Neural crest cell (in vitro differentiated cells): ENCODE measurements around the gene POLR2I. TPM values are rescaled to one million over a fixed set of nuclear protein-coding genes. Genes with fewer than 3 reads are reported as not detected.

Experiments used
- DNase-seq: peaks from one replicate; pipeline ENCODE4 v3.0.0; 2021; ENCODE audit warnings: low read depth, mixed read lengths, low spot score
- H3K27ac Mint-ChIP-seq: one replicate; pipeline ENCODE4 v1.8.0; 2021; ENCODE audit warnings: mild to moderate bottlenecking, mixed read lengths; ENCODE audit not compliant: unreplicated experiment
- H3K27me3 Mint-ChIP-seq: 2 replicates; pipeline ENCODE4 v1.8.0; 2021; ENCODE audit warnings: low read depth, mild to moderate bottlenecking, mixed read lengths
- H3K36me3 Mint-ChIP-seq: 2 replicates; pipeline ENCODE4 v1.8.0; 2021; ENCODE audit warnings: low read depth, mild to moderate bottlenecking, mixed read lengths
- H3K4me1 Mint-ChIP-seq: 2 replicates; pipeline ENCODE4 v1.8.0; 2021; ENCODE audit warnings: mixed read lengths
- H3K4me3 Mint-ChIP-seq: one replicate; pipeline ENCODE4 v1.8.0; 2021; ENCODE audit warnings: mild to moderate bottlenecking, mixed read lengths
- H3K9me3 Mint-ChIP-seq: 2 replicates; pipeline ENCODE4 v1.8.0; 2021; ENCODE audit warnings: mixed read lengths
- CTCF ChIP-seq: fragments of 200-600 bp; sonication (generic); conservative IDR thresholded peaks from 2 replicates; pipeline ENCODE4 v1.5.0; 2021; ENCODE audit warnings: antibody characterized with exemption, mild to moderate bottlenecking
- total RNA-seq: library from RNA; stranded (reverse); gene quantifications from 2 replicates; pipeline ENCODE4 v1.2.1, GENCODE V29; 2021

Gene POLR2I
- total RNA-seq, 1 donor from 2014 or later = 111 TPM

- Mint-ChIP-seq H3K27me3 (no peaks in the 10 kb centered on the region), H3K36me3 (peaks cover 6% of the 10 kb centered on the region), H3K9me3 (no peaks in the 10 kb centered on the region), H3K27ac (no peak overlapping the region), H3K4me3 (no peak overlapping the region), H3K4me1 (peaks cover 7% of the 10 kb centered on the region)
- no peak for DNase-seq
- TF ChIP-seq CTCF = no peak
Observed at GRCh38 chr19:36101550-36102327, 12.9 kb downstream of the POLR2I start.

GRCh38 chr19:36100476-36100875 is 14.2 kb downstream of the POLR2I start:
- Mint-ChIP-seq H3K4me3 (no peak overlapping the region), H3K4me1 (peaks cover 10% of the 10 kb centered on the region), H3K9me3 (no peaks in the 10 kb centered on the region), H3K27ac (no peak overlapping the region), H3K36me3 (peaks cover 8% of the 10 kb centered on the region), H3K27me3 (no peaks in the 10 kb centered on the region)
- no peak for DNase-seq
- TF ChIP-seq CTCF = no peak

- Mint-ChIP-seq H3K27me3 (no peaks in the 10 kb centered on the region), H3K9me3 (no peaks in the 10 kb centered on the region), H3K4me1 (peaks cover 10% of the 10 kb centered on the region), H3K4me3 (no peak overlapping the region), H3K27ac (no peak overlapping the region), H3K36me3 (peaks cover 8% of the 10 kb centered on the region)
- no peak for DNase-seq
- no peak for TF ChIP-seq CTCF
Observed at GRCh38 chr19:36099166-36099785, 15.4 kb downstream of the POLR2I start.

GRCh38 chr19:36097036-36097435 is 17.6 kb downstream of the POLR2I start:
- Mint-ChIP-seq H3K36me3 (peaks cover 10% of the 10 kb centered on the region), H3K4me1 (peaks cover 10% of the 10 kb centered on the region), H3K27me3 (no peaks in the 10 kb centered on the region), H3K27ac (peak overlapping the region; percentile 98), H3K4me3 (peak overlapping the region; percentile 11), H3K9me3 (no peaks in the 10 kb centered on the region)
- no peak for TF ChIP-seq CTCF
- DNase-seq = no peak

GRCh38 chr19:36093687-36094086 is 21.0 kb downstream of the POLR2I start:
- no peaks in the 10 kb centered on the region for H3K9me3 Mint-ChIP-seq
- no peak for DNase-seq
- no peak for TF ChIP-seq CTCF
- peaks cover 14% of the 10 kb centered on the region for H3K36me3 Mint-ChIP-seq
- H3K27ac Mint-ChIP-seq = no peak overlapping the region
- peaks cover 10% of the 10 kb centered on the region for H3K4me1 Mint-ChIP-seq
- no peaks in the 10 kb centered on the region for H3K27me3 Mint-ChIP-seq
- no peak overlapping the region for H3K4me3 Mint-ChIP-seq
